HG03135 (cell line): ENCODE measurements around the gene SLC8A2.
"Not testable (repeated sequence)": the region's sequence is repeated elsewhere in the genome, so short reads cannot be mapped to it uniquely, and the experiment has no call there.

Experiments
- ATAC-seq: cut with Tn5 transposase; IDR thresholded peaks from one replicate; pipeline ENCODE4 v1.9.1; 2021; ENCODE audit warnings: mild to moderate bottlenecking, moderate library complexity; ENCODE audit not compliant: unreplicated experiment

SLC8A2 gene

GRCh38 chr19:47384533-47384932, 87.2 kb downstream of the SLC8A2 start:
- not testable (repeated sequence) for ATAC-seq

- ATAC-seq: not testable (repeated sequence)
Observed at GRCh38 chr19:47383890-47384289, 87.8 kb downstream of the SLC8A2 start.

GRCh38 chr19:47381653-47382279, 89.9 kb downstream of the SLC8A2 start:
- no peak for ATAC-seq

GRCh38 chr19:47381121-47381520, 90.6 kb downstream of the SLC8A2 start:
- ATAC-seq: no peak

- ATAC-seq: no peak
Observed at GRCh38 chr19:47380559-47380958, 91.1 kb downstream of the SLC8A2 start.

GRCh38 chr19:47379381-47379938, 92.2 kb downstream of the SLC8A2 start:
- no peak for ATAC-seq

- ATAC-seq: no peak
Observed at GRCh38 chr19:47378246-47378645, 93.4 kb downstream of the SLC8A2 start.
